Panc1 (cell line): Measurements from ENCODE around the gene GIT1. TPM values are rescaled to one million over a fixed set of nuclear protein-coding genes. Genes with fewer than 3 reads are reported as not detected.
A peak's percentile ranks its signal among the peaks of the same experiment; 100 is the strongest.

ENCODE experiments used
- ATAC-seq: fragments of 200-7000 bp; cut with Tn5 transposase; 2 replicates; pipeline ENCODE4 v1.9.1; 2020; ENCODE audit warnings: mild to moderate bottlenecking, moderate library complexity
- BruUV-seq: library from RNA; stranded (reverse); fragments of 400-500 nt; replicated peaks from 2 replicates; lab custom pipeline; 2021; lab: Mats Ljungman, UMichigan
- CTCF ChIA-PET: fragments of 300-600 bp; sonication (Branson Sonifier 250); formaldehyde crosslinking; loops from one replicate; lab custom pipeline; 2022; ENCODE audit warnings: antibody characterized with exemption; lab: Charles Lee
- POLR2A ChIA-PET: fragments of 300-600 bp; sonication (Branson Sonifier 250); formaldehyde crosslinking; loops from one replicate; lab custom pipeline; 2022; ENCODE audit warnings: antibody characterized with exemption; lab: Charles Lee
- DNase-seq: peaks from one replicate; pipeline ENCODE4 v3.0.0-alpha.2; 2010; ENCODE audit warnings: low read depth, low spot score
- H3K27ac ChIP-seq: 2 replicates; pipeline ENCODE4 v1.5.1; 2011; ENCODE audit warnings: mild to moderate bottlenecking, low read length, inconsistent platforms
- H3K27me3 ChIP-seq: fragments of 200-500 bp; sonication (Bioruptor generic); 2 replicates; pipeline ENCODE4 v1.6.0; 2014; ENCODE audit warnings: low read length, inconsistent platforms; ENCODE audit not compliant: control insufficient read depth, insufficient read depth
- H3K36me3 ChIP-seq: fragments of 200-500 bp; sonication (Bioruptor generic); 2 replicates; pipeline ENCODE4 v1.5.1; 2014; ENCODE audit warnings: inconsistent platforms, mild to moderate bottlenecking, low read length, moderate library complexity; ENCODE audit not compliant: control insufficient read depth, insufficient read depth
- H3K4me1 ChIP-seq: 2 replicates; pipeline ENCODE4 v1.5.1; 2011; ENCODE audit warnings: inconsistent platforms, mild to moderate bottlenecking, low read length, moderate library complexity; ENCODE audit not compliant: control insufficient read depth, insufficient read depth
- H3K4me3 ChIP-seq, 2 experiments: 2 replicates each; pipeline ENCODE4 v1.5.1; 2011 to 2012; ENCODE audit warnings: low read depth in 2 of 2, low read length in 2 of 2, mild to moderate bottlenecking in 2 of 2, inconsistent platforms in 1 of 2, moderate library complexity in 1 of 2
- H3K9me3 ChIP-seq: fragments of 200-500 bp; sonication (Bioruptor generic); 2 replicates; pipeline ENCODE4 v1.5.1; 2014; ENCODE audit warnings: low read depth, mild to moderate bottlenecking, inconsistent platforms, low read length, moderate library complexity; ENCODE audit not compliant: control insufficient read depth, insufficient read depth
- CTCF ChIP-seq: fragments of 450-650 bp; IDR thresholded peaks from 2 replicates; pipeline ENCODE4 v1.5.1; 2017; ENCODE audit warnings: mild to moderate bottlenecking
- POLR2AphosphoS5 ChIP-seq: IDR thresholded peaks from 2 replicates; pipeline ENCODE4 v1.6.1; 2012; ENCODE audit warnings: mild to moderate bottlenecking, low read depth, low read length, moderate library complexity
- REST ChIP-seq, 2 experiments: IDR thresholded peaks; 2 replicates each; pipeline ENCODE4 v1.6.1; 2011 to 2012; ENCODE audit warnings: low read depth in 2 of 2, control low read depth in 1 of 2, low read length in 1 of 2, mild to moderate bottlenecking in 1 of 2, moderate library complexity in 1 of 2; ENCODE audit not compliant: insufficient read depth in 1 of 2
- SIN3A ChIP-seq: IDR thresholded peaks from 2 replicates; pipeline ENCODE4 v1.6.1; 2012; ENCODE audit warnings: low read depth, mild to moderate bottlenecking, low read length, moderate library complexity, borderline replicate concordance; ENCODE audit not compliant: insufficient read depth
- TCF7L2 ChIP-seq: IDR thresholded peaks from 2 replicates; pipeline ENCODE4 v1.6.1; 2011; ENCODE audit warnings: mild to moderate bottlenecking, low read depth, low read length, inconsistent platforms
- in situ Hi-C: cut with HindIII; loops from 2 replicates; pipeline ENCODE4 v1.10.0; 2016; ENCODE audit warnings: low sequenced_read_pairs, low pct_unique_long_range_greater_than_20kb
- intact Hi-C: fragments of 100-400 bp; cut with micrococcal nuclease; formaldehyde crosslinking; loops from one replicate; pipeline ENCODE4 v1.10.0; 2022; ENCODE audit not compliant: unreplicated experiment
- total RNA-seq: library from RNA; stranded (reverse); gene quantifications from one replicate; pipeline ENCODE4 v1.2.1, GENCODE V29; 2021; ENCODE audit not compliant: unreplicated experiment

Gene GIT1
- total RNA-seq, 1 experiment from 2014 or later, result 94.6 TPM

- in situ Hi-C loops (no loop called here), intact Hi-C loops (no loop called here)
- Histone ChIP-seq H3K27me3 (no peaks in the 10 kb centered on the region), H3K9me3 (no peaks in the 10 kb centered on the region), H3K4me3 (no peak overlapping the region), H3K27ac (no peak overlapping the region), H3K4me1 (no peaks in the 10 kb centered on the region), H3K36me3 (no peaks in the 10 kb centered on the region)
- POLR2A ChIA-PET, result no interaction called here
- CTCF ChIA-PET, result interaction anchor here (0.9 kb wide), 1 partner anchor 186 kb away, joined by 3 read pairs; no protein-coding TSS in a partner anchor
- ATAC-seq (no peak), DNase-seq (no peak)
- TF ChIP-seq CTCF, result no peak
- no peak for TF ChIP-seq TCF7L2
- no peak for TF ChIP-seq REST (IDR thresholded peaks at IDR 0.05; ENCODE audit: insufficient read depth in 1 of 2, low read depth in 2 of 2, low read length in 1 of 2)
- no TSS peak for BruUV-seq
Measured at GRCh38 chr17:29555840-29556239, 33.6 kb downstream of the GIT1 start.

GRCh38 chr17:29549177-29549923 is 40.1 kb downstream of the GIT1 start:
- CTCF ChIA-PET, result no interaction called here

More at GRCh38 chr17:29549177-29549923, 40.1 kb downstream of the GIT1 start:
- in situ Hi-C loops (no loop called here), intact Hi-C loops (no loop called here)
- ATAC-seq (no peak), DNase-seq (no peak)
- Histone ChIP-seq H3K4me1 (no peaks in the 10 kb centered on the region; the same call in 1 of the 2 replicates), H3K4me3 (no peak overlapping the region), H3K27me3 (no peaks in the 10 kb centered on the region), H3K27ac (no peak overlapping the region), H3K36me3 (peaks cover 11% of the 10 kb centered on the region; the same call in 1 of the 2 replicates), H3K9me3 (no peaks in the 10 kb centered on the region)
- TSS peak; percentile 5 for BruUV-seq
- TF ChIP-seq TCF7L2 (no peak), POLR2AphosphoS5 (no peak), REST (IDR thresholded peaks at IDR 0.05; ENCODE audit: insufficient read depth in 1 of 2, low read depth in 2 of 2, low read length in 1 of 2) (no peak), SIN3A (no peak), CTCF (no peak)
- POLR2A ChIA-PET, result no interaction called here
